ENCODE data around the gene OR51B4.

GRCh38 chr11:5290106-5290505 is 11.6 kb downstream of the OR51B4 start:
- TF ChIP-seq POLR2AphosphoS5 (IDR thresholded peaks at IDR 0.05) = no peak
- TF ChIP-seq EP300 (conservative IDR thresholded peaks at IDR 0.05; ENCODE audit: poor library complexity, severe bottlenecking) = no peak
- TF ChIP-seq RAD21 (conservative IDR thresholded peaks at IDR 0.05) = no peak
- no peak for TF ChIP-seq SMC3 (conservative IDR thresholded peaks at IDR 0.05; ENCODE audit: poor library complexity)
- no peak for TF ChIP-seq CTCF (IDR thresholded peaks at IDR 0.05; ENCODE audit: poor library complexity, severe bottlenecking)
- no peak for TF ChIP-seq TAF1 (IDR thresholded peaks at IDR 0.05; ENCODE audit: low read depth)
- no peak for TF ChIP-seq EZH2 (IDR thresholded peaks at IDR 0.05; ENCODE audit: borderline replicate concordance, insufficient read depth, low read length, poor library complexity, severe bottlenecking)
- no peak for TF ChIP-seq REST (IDR thresholded peaks at IDR 0.05; ENCODE audit: borderline replicate concordance)
